NOMO-1 treated with dmso at 0.1 percent for 144 hours (cell line): ENCODE results near the gene DDI1.

Source experiments
- DNase-seq: peaks from one replicate; lab custom pipeline; 2025; ENCODE audit not compliant: unreplicated experiment; lab: John Stamatoyannopoulos, UW

Gene DDI1

DNA sequence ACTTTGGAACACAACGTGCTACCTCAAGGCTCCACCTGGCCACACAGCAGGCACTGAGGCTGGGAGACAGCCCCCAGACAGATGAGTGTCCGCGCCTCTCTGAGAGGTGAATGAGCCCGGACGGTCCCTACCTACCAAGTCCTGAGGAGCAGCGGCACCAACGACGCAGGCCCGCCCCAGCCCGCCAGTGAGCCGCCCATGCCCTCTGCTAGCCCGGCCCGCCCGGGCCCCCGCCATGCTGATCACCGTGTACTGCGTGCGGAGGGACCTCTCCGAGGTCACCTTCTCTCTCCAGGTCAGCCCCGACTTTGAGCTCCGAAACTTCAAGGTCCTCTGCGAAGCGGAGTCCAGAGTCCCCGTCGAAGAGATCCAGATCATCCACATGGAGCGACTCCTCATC, at the start of gene DDI1:
Gene DDI1 (plus strand): TSS at position 53 of the 400 bp plus-strand sequence. CDS start 183 bp downstream, at position 236.
- DNase-seq: no peak

DNA sequence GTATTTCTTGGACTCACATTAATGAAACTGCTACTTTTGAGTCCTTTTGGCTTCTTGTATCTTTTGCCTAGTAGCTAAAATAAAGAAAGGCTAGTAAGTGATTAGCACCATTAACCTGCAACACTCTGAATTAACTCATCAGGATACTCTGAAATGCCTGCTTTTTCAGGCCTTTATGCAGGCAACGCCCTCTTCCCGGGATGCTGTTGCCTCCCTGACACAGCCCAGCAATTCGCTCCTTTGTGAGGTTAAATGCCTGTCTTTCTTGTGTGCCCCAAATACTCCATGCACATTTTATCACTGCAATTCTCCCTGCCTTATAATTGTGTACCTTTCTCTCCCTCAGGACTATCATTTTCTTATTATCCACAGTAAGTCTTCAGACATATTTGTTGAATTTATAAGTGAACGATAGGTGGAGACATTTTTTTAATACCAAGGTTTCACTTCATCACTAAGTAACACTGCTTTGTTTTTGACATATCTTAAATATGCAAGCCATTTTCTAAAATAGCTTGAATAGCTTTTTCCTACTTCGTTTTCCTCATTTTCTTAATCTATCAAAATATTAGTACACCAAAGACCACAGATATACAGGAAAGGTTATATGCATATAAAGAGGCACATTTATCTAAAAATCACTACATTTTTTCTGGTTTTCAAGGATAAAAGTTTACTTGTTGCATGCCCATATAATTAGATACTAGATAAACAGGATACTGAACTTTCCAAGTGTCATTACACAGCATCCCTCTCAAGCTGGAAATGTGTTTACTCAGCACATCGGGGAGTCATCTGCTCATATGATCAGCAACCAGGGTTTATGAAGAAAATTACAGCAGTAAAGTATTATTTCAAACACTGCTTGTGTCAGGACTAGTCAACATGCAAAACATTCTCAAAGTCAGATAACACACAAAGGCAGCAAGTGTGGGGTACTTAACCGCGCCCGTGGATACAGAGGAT, 48.5 kb upstream of the DDI1 start:
- no peak for DNase-seq

DNA sequence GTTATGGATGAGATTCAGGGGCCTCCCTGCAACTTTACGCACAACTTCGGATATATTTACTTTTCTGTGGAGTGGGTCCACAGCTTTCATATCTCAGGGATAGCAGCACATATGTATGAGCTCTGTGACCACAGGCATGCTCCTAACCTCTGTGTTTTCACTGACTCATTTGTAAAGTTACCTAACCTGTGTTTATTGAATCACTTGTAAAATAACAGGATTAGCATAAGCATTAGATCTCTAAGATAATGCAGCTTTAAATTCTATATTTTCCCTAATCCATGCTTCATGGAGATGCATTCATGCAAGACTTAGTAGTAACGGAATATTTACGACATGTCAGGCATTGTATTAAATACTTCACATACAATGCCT, 47.9 kb upstream of the DDI1 start:
- no peak for DNase-seq

DNA sequence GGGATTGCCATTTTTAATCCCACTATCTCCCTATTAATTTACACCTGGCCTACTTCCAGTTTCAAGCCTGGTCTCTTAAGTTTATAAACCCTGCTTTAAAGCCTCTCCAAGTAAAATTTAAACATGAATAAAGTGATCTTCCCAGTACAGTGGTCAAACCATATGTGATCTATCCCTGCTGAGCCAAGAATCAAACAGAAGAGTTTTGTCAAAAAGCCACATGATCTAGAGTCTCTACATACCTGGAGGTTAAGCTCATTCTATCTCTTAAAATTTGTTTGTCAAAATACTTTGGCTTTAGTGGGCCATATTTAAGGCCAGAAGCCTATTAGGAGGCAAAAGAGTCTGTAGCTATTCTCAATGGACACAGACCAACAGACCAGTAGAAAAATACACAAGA, 42.9 kb upstream of the DDI1 start:
- no peak for DNase-seq

DNA sequence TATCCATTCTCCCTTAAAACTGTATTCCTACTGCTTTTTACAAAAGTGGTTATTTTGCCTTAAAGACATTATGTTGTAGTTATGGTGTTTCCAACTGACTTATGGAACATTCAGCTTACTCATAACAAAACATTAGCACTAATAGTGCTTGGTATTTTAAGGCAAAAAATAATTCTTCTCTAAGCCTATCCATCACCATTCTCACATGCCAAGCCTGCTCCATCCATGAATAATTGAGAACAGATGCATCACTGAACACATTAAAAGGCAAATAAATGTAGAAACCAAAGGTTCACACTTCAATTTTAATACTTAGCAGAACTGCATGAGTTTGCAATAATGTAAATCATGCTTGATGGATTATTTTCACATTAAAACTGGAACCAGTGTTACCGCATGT, 42.3 kb upstream of the DDI1 start:
- no peak for DNase-seq

DNA sequence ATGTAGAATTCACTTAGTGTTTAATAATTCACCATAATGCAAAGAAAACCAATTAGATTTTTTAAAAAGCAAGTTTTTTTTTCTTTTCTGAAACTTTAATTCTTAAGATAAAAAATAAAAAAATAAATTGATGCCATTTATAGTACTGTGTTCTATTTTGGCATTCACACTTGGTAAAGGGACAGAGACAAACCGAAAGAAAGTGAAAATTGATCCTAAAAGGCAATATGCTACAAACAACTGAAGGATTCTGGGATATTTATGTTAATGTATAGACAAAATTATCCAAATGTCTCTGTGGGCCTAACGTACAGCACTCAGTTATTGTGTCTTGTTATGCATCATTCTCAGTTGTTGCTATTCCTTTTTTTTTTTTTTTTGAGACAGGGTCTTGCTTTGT, 41.9 kb upstream of the DDI1 start:
- no peak for DNase-seq

DNA sequence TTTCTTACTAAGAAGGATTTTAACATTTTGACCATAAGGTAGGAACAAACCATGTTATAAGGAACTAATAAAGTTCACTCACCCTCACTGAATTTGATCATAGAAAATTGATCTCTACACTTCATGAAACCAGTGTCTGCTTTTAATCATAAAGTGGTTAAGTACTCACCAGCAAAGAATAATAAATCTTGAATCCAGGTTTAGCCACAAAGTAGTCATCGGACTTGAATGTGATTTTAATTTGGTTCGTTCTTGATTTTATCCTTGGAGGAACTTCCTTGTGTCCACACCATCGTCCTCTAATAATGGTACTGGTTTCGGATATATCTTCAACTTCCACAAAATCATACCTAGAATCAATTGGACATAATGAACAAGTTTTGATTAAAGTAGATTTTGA, 40.5 kb upstream of the DDI1 start:
- DNase-seq: no peak

DNA sequence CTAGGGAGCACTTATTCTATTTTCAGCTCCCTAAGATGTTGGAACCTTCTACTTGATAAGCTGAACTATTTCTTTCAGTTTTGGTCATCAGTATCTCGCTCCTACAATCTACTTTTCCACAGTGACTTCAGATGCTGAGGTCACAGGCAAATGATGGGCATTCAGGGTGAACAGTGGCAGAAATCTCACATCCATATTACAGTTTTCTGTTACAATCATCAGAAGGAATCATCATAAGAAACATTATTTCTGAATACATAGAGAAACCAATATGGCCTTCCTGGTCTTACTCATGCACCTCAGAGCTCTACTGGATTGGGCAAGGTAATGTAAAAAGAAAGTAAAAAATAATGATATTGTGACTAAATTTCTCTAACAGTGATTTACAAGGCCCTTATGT, 39.4 kb upstream of the DDI1 start:
- DNase-seq: no peak

DNA sequence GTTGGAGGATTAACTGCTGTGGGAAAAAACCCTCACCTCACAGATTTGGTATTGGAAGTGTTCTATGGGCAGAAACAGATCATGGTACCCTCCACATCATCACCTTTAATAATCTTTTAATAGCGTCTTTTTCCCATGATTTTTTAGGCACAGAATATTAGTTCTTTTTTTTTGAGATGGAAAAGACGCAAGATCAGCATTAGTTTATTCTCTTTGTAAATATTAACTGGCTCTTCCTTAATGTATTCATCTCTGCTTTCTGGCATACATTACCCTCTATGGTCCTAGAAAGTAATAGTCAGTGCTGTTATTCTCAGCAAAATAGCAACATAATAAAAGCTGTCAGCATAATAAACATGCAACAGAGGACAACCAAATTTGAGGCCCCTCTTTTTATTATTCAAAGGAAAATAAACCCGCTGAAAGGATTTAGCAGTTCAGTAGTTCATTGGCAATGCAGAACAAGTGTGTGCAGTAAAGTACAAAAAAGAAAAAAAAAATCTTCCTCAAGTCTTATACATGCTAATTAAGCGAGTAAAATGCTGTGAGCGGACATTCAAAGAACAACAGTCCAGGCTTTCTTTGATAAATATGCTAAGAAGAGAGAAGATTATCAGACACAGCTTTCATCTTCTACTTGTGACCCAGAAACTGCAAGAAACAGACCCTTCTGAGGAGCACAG, 37.5 kb upstream of the DDI1 start:
- DNase-seq: no peak

DNA sequence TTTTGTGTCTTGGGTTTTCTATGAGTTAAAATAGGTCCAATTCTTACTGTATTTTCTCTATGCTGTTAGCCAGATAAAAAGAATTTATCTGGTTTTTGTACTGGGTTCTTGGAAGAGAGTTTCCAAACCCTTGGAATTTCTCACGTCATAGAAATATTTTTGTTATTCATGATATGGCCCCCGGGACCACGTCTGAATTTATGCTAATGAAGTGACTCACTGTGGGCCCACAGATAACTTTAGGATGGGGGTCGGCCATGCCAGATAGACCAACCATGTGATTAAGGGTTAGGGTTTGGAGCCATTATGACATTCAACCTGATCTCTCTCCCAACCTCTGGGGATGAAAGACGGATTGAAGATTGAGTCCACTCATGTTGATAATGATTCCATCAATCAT, 35.6 kb upstream of the DDI1 start:
- no peak for DNase-seq

DNA sequence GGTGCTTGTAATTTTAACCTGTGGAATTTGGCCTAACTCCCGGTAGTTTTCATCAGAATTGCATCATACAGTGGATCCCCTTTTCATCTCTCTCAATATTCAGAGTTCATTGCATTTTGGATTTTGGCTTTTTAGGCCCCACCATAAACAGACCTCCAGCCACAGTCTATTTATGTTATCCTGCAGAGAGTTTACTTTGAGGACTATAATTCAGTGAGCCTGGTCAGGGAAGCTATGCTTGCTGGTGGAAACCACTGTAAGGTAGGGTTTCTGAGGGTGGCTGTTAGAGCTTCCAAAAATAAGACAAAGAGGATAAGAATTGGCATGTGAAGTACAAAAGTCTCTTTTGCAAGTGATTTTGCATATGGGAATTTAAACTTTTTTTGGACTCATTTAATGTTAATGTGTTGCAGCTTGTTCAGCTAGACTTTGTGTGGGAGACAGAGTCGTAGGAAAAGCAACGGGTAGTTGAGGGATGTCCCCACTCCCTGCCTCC, 34.8 kb upstream of the DDI1 start:
- DNase-seq: no peak

DNA sequence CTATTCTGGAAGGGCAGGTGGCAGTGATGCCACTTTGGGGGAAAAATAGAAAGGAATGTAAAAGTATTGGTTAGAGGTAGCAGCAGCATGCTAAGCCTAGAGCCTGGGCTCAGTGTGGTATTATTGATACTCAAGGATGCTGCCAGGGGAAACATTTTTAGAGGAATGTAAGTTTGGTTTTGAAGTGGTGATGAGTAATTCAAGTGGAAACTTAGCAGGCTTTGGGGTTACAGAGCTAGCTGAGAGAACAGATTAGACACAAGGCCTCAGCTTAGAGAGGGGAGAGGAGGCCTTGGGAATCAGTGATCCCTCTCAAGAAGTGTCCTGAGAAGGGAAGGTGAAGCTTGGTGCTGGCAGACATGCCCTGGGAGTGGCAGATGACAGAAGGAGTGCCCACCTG, 32.9 kb upstream of the DDI1 start:
- DNase-seq: no peak

DNA sequence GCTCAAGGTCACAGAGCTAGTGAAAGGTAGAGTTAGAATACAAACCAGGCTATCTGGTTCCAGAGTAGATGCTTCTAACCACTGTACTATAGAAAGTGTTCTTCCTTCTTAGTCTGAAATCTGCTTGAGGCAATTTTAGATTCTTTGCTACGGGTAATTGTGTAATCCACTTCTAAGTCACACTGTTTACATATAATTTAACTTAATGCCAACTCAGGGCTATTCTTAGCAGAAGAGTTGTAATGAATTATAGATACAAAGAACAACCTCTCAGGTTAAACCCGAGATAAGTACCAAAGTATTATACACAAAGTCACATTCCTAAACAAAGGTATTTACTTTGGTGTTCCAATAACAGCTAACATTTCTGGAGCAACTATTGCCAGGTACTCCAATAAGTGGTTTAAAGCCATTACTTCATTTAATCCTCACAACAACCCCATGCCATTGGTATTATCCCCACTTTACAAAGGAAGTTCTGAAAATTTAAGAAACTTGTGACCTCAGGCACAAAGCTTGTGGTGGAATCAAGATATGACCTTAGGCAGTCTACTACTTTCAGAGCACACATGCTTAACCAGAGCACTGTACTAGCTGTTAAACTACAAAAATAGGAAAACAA, 31.1 kb upstream of the DDI1 start:
- DNase-seq: no peak

DNA sequence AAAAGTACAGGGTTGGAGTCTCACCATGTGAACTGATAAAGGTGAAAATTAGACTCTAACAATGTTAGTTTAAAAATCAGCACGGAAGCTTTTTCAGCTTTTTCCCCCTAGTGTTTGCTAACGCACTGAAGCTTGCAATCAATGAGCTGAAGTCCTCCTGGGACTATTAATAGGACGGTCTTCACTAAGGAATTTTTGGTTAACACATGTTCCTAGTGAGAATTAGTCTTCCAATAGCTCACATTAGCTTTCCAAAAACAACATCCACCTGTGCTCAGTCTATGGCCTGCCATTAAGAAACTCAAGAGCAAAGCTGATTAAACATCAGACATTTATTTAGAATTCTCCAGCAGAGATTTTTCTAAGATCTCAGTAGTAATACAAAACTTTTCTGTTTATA, 26.7 kb upstream of the DDI1 start:
- DNase-seq: no peak

DNA sequence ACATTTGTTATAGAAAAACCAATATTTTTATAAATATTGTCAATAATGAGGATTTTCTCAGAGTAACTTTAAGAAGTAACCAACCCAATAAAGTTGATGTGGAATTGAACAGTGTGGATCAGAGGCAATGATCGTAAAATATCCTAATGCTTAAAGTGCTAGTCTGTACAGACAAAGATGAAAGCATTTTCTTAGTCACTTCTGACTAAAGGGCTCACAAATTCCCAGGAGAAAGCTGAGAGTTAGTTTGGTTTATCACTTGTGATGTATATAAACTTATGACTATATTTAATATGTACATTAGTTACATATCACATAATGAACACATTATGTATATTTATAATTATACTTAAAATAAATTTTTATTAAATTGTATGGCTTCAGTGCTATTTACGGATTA, 25.4 kb upstream of the DDI1 start:
- DNase-seq: no peak

DNA sequence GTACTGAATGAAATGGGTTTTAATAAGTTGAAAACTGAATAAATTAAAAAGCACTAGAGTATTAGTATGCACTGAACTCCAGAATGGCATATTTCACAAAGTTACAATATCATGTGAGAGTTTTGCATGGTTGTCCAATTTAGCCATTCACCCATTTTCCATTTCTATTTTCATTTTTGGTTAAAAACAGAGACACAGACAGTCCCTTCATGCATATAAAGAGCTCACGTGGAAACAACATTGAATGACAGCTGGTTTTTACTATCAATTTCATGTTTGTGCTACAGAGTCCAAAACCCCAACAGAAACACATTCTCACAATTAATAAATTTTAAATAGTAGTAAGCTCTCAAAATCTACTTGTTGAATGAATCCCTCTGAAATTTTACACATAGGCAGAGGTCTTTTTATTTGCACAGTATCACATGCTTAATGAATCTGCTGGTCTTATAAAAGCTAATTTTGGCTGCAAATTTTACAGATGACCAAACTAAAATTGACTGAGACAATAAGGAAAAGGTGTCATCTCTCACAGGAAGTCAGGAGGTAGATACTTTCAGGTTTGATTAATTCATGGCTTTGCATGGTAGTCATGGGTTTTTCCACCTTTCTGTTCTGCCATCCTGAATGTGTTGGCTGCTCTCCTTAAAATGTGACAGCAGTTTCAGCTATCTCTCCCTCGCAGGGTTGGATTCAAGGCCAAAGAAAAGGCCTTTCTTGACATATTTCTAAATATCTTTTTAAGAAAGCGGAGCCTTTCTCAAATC, 20.6 kb upstream of the DDI1 start:
- DNase-seq: no peak

DNA sequence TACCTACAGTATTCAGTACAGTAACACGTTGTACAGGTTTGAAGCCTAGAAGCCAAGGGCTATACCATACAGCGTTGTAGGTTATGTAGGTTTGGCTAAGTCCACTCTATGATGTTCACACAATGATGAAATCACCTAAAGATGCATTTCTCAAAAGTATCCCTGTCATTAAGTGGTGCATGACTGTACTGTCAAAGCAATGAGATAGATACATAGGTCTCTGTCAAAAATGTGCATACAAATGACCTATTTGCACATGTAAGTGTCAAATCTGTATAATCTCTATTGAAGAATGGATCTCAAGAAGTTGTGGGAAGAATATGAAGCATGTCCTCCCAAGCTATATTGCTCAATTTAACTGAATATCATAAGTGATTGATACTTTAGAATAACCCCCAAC, 11.9 kb upstream of the DDI1 start:
- no peak for DNase-seq

DNA sequence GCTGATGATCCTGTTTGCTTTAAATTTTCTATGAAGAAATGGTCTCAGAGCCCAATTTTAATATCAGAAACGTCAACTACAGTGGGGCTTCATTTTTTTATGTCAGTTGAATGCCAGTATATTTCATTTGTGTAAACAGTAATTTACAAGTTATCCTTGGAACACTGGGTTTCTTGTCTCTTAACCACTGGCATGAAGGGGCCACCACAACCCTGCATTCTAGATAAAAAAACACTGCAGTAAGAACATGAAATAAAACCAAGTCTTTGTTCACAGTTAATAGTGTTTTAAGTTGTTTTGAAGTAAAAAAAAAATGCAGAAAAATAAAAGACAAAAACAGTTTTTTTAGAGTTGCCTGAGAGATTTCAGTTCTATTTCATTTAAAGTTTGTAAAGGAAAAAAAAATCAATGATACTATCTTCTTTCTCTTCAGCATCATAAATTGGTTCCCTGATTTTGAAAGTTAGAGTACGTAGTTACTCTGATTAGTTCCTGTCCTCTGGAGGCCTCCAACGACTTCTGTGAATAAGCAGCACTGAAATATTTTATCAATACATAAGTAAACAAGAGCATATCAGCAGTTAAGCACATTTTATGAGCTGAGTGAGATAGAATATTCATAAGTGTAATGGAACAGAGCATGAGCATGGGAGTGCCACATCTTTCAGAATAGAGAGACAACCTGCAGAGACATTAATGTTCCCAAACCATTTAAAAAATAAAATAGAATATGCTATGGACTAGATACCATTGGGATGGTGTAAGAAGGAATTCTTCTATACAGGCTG, 7.8 kb upstream of the DDI1 start:
- DNase-seq: no peak

DNA sequence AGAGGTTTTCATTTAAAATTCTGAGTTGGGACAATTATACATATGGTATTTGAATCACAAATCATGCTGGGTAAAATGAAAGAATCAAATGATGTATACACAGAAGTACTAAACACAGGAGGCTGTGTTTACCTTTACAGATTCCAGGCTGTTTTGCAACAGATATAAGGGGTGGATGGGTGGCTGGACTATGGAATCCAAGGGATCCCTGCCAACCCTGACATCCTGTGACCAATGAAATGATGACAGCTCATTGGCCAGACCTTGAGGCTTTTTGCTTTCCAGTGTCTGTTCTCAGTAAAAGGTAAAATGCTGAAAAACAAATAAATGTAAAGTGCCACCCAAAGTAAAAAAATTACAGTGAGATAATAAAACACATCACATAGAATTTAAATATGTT, 3.3 kb upstream of the DDI1 start:
- no peak for DNase-seq

DNA sequence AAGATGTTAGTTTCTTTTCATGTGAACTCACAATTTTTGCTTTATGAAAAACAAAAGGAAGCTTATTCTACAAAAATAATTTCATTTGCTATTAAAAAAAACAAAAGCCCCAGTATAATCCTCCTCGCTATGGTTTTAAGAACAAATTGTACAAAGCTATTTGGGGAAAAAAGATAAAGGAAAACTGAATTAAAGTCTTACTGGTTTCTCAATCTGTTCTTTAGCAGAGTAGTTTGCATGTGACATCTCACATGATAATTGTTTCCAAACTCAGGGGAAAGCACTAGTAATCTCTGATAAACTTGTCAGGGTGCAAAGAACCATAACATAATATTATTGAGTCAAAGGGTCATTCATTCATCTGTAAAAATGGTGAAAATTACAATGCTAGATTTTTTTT, 2.9 kb upstream of the DDI1 start:
- no peak for DNase-seq
